GM12892 (cell line): ENCODE data around the gene GIMAP5.

Source experiments
- POLR2A ChIP-seq: IDR thresholded peaks from 2 replicates; pipeline ENCODE4 v1.6.1; 2011; ENCODE audit warnings: low read depth, low read length, control low read depth
- POLR2AphosphoS5 ChIP-seq: IDR thresholded peaks from 2 replicates; pipeline ENCODE4 v1.6.1; 2011; ENCODE audit warnings: low read depth, low read length, control low read depth
- TAF1 ChIP-seq: IDR thresholded peaks from 2 replicates; pipeline ENCODE4 v1.6.1; 2011; ENCODE audit warnings: low read depth, mild to moderate bottlenecking, control low read depth, low read length, borderline replicate concordance

DNA sequence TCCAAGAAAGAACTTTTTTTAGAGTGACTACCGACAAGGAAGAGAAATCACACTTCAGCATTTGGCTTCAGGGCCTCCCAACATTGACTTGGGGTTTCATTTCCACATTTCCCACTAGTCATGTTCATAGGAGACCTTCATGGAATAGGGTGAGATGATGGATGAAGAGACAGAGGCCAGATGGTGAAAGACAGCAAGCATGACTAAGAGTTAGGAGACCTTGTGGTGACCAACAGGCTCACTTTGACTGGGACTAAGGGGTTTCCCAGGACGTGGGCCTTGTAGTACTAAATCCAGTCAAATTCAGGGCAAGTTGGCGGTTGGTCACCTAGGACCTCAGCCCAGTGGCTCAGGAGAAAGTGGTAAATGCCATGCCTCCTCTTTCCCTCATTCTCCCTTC, 3.0 kb upstream of the GIMAP5 start:
- TF ChIP-seq POLR2A (0 out of 2 replicates have a peak, but pooled peaks have one; percentile 26), TAF1 (no peak), POLR2AphosphoS5 (no peak)
